Large intestine (tissue), 12 donors: ENCODE results near the gene CT45A2. TPM values are rescaled to one million over a fixed set of nuclear protein-coding genes. Genes with fewer than 3 reads are reported as not detected.
"Not testable (repeated sequence)": the region's sequence is repeated elsewhere in the genome, so short reads cannot be mapped to it uniquely, and the experiment has no call there.

ENCODE experiments used
- DNase-seq, 2 donors: peaks; one replicate each; pipeline versions ENCODE4 v3.0.0 to v3.0.0-alpha.2; 2013
- H3K27ac ChIP-seq: one replicate; pipeline ENCODE4 v1.5.1; 2013; ENCODE audit warnings: low read length
- H3K27me3 ChIP-seq: 2 replicates; pipeline ENCODE4 v1.6.1; 2013; ENCODE audit warnings: low read length; ENCODE audit not compliant: control insufficient read depth, insufficient read depth
- H3K36me3 ChIP-seq: 2 replicates; pipeline ENCODE4 v1.6.1; 2013; ENCODE audit warnings: low read length; ENCODE audit not compliant: control insufficient read depth, insufficient read depth
- H3K4me1 ChIP-seq: one replicate; pipeline ENCODE4 v1.6.1; 2013; ENCODE audit warnings: low read length; ENCODE audit not compliant: control insufficient read depth, insufficient read depth
- H3K4me3 ChIP-seq: one replicate; pipeline ENCODE4 v1.5.1; 2013; ENCODE audit warnings: low read length
- H3K9me3 ChIP-seq: one replicate; pipeline ENCODE4 v1.6.1; 2013; ENCODE audit warnings: mild to moderate bottlenecking, low read depth, low read length, moderate library complexity; ENCODE audit not compliant: control insufficient read depth
- WGBS: methylation state at CpG from one replicate; pipeline ENCODE4 v1.1.5; 2013; ENCODE audit warnings: low lambda C conversion rate; ENCODE audit not compliant: insufficient coverage; 5-methylcytosine and 5-hydroxymethylcytosine counted together
- long read RNA-seq, 11 donors: transcript quantifications; one replicate each; lab custom pipeline, GENCODE V29; 2026
- polyA plus RNA-seq: library from polyadenylated mRNA; unstranded; fragments of 120-200 nt; gene quantifications from one replicate; pipeline ENCODE4 v1.2.1, GENCODE V29; 2013

CT45A2 gene, protein sequence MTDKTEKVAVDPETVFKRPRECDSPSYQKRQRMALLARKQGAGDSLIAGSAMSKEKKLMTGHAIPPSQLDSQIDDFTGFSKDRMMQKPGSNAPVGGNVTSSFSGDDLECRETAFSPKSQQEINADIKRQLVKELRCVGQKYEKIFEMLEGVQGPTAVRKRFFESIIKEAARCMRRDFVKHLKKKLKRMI
- not detected for polyA plus RNA-seq
- long read RNA-seq, donor 1 = 0 reads
- long read RNA-seq, donor 2 = 0 reads
- long read RNA-seq, donor 3 = 0 reads
- long read RNA-seq, donor 4 = 0 reads
- long read RNA-seq, donor 5 = 0 reads
- long read RNA-seq, donor 6 = 0 reads
- long read RNA-seq, donor 7 = 0 reads
- long read RNA-seq, donor 8 = 0 reads
- long read RNA-seq, donor 9 = 0 reads
- long read RNA-seq, donor 10 = 0 reads
- long read RNA-seq, donor 11 = 0 reads

- H3K9me3 ChIP-seq, H3K27me3 ChIP-seq, H3K4me3 ChIP-seq, H3K4me1 ChIP-seq, H3K36me3 ChIP-seq, DNase-seq, H3K27ac ChIP-seq: not testable (repeated sequence)
- no CpG with 5 or more reads among the region's 17 CpGs for WGBS
These were observed at the start of gene CT45A2 for GRCh38 chrX:135819912-135820311. TSS of gene CT45A2 (minus strand) at chrX:135820012. CDS start at chrX:135816265, 3,747 bp downstream.

- not testable (repeated sequence) for H3K27ac ChIP-seq, H3K36me3 ChIP-seq, H3K4me1 ChIP-seq, DNase-seq, H3K9me3 ChIP-seq, H3K27me3 ChIP-seq, H3K4me3 ChIP-seq
- WGBS = no CpG with 5 or more reads among the region's 17 CpGs
These were observed 34.6 kb upstream of the CT45A2 start, which contains the start of gene CT45A8 for GRCh38 chrX:135854438-135854837. TSS of gene CT45A8 (minus strand) at chrX:135854538. CDS start at chrX:135850783, 3,755 bp downstream.

GRCh38 chrX:135837180-135837579 lies 17.4 kb upstream of the CT45A2 start, which contains the start of gene CT45A7:
TSS of gene CT45A7 (minus strand) at chrX:135837280. CDS start at chrX:135833533, 3,747 bp downstream.
- not testable (repeated sequence) for H3K27ac ChIP-seq, H3K4me3 ChIP-seq, H3K9me3 ChIP-seq, DNase-seq, H3K27me3 ChIP-seq, H3K4me1 ChIP-seq, H3K36me3 ChIP-seq
- WGBS = no CpG with 5 or more reads among the region's 17 CpGs

DNA sequence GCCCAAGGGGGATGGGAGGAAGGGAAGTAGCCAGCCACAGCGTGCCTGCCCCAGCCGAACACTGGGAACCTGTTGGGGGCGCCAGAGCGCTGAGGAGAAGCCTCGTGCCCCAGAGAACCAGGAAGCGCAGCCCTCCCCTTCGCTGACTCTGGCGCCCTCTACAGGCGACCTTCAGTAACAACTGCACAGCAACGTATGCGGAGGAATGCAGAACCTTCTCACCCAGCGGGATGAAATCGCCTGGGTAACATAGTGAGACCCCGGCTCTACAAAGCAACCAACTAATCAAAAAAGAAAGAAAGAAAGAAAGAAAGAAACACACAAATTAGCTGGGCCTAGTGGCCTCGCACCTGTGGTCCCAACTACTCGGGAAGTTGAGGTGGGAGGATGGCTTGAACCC lies 17.1 kb downstream of the CT45A2 start, which contains the start of gene CT45A6:
Gene CT45A6 (minus strand): TSS at position 101 of the 400 bp plus-strand sequence. CDS start 3,794 bp downstream, outside the sequence.
- no CpG with 5 or more reads among the region's 16 CpGs for WGBS
- not testable (repeated sequence) for H3K4me1 ChIP-seq, H3K27ac ChIP-seq, H3K9me3 ChIP-seq, H3K27me3 ChIP-seq, H3K36me3 ChIP-seq, H3K4me3 ChIP-seq, DNase-seq

DNA sequence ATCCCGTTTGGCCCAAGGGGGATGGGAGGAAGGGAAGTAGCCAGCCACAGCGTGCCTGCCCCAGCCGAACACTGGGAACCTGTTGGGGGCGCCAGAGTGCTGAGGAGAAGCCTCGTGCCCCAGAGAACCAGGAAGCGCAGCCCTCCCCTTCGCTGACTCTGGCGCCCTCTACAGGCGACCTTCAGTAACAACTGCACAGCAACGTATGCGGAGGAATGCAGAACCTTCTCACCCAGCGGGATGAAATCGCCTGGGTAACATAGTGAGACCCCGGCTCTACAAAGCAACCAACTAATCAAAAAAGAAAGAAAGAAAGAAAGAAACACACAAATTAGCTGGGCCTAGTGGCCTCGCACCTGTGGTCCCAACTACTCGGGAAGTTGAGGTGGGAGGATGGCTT lies 34.4 kb downstream of the CT45A2 start, which contains the start of gene CT45A5:
Gene CT45A5 (minus strand): TSS at position 101 of the 400 bp plus-strand sequence. CDS start 3,774 bp downstream, outside the sequence.
- no CpG with 5 or more reads among the region's 16 CpGs for WGBS
- DNase-seq, H3K4me1 ChIP-seq, H3K27me3 ChIP-seq, H3K4me3 ChIP-seq, H3K9me3 ChIP-seq, H3K36me3 ChIP-seq, H3K27ac ChIP-seq: not testable (repeated sequence)

GRCh38 chrX:135768091-135768490 lies 51.7 kb downstream of the CT45A2 start, which contains the start of gene CT45A3:
TSS of gene CT45A3 (minus strand) at chrX:135768191. CDS start at chrX:135764444, 3,747 bp downstream.
- not testable (repeated sequence) for H3K4me1 ChIP-seq, DNase-seq, H3K27me3 ChIP-seq, H3K27ac ChIP-seq, H3K9me3 ChIP-seq, H3K36me3 ChIP-seq, H3K4me3 ChIP-seq
- WGBS = no CpG with 5 or more reads among the region's 17 CpGs

Other genes with a start within 250 kb of the CT45A2 start
- gene CT45A1, start 106.4 kb downstream of the CT45A2 start, polyA plus RNA-seq = not detected
- gene CT45A3, start 51.8 kb downstream of the CT45A2 start, polyA plus RNA-seq = not detected
- gene CT45A5, start 34.5 kb downstream of the CT45A2 start, polyA plus RNA-seq = not detected
- not detected for gene CT45A6, start 17.2 kb downstream of the CT45A2 start, polyA plus RNA-seq
- gene CT45A7, start 17.3 kb upstream of the CT45A2 start, polyA plus RNA-seq = not detected
- not detected for gene CT45A8, start 34.5 kb upstream of the CT45A2 start, polyA plus RNA-seq
- gene CT45A9, start 51.8 kb upstream of the CT45A2 start, polyA plus RNA-seq = not detected
- gene CT45A10, start 73.4 kb upstream of the CT45A2 start, polyA plus RNA-seq = not detected
- gene SAGE1, start 73.7 kb upstream of the CT45A2 start, polyA plus RNA-seq = not detected
- gene MMGT1, start 154.0 kb upstream of the CT45A2 start, polyA plus RNA-seq = 24.7 TPM
- 16.1 TPM for gene SLC9A6, start 165.4 kb upstream of the CT45A2 start, polyA plus RNA-seq